OCI-LY1 (cell line): ENCODE measurements around the gene AGAP1.

Experiments
- EZH2 ChIP-seq: fragments of 200-600 bp; sonication (generic), shearing (Covaris generic); IDR thresholded peaks from 2 replicates; pipeline ENCODE4 v1.8.0; 2017; ENCODE audit warnings: borderline replicate concordance, mixed run types, mild to moderate bottlenecking, antibody characterized with exemption, low read length, moderate library complexity, mixed read lengths
- TF ChIP-seq, protein P1 (sequence below): fragments of 200-600 bp; sonication (generic), shearing (Covaris generic); IDR thresholded peaks from 2 replicates; pipeline ENCODE4 v1.5.1; 2017; ENCODE audit warnings: mild to moderate bottlenecking, antibody characterized with exemption, low read length, moderate library complexity, mixed read lengths

DNA sequence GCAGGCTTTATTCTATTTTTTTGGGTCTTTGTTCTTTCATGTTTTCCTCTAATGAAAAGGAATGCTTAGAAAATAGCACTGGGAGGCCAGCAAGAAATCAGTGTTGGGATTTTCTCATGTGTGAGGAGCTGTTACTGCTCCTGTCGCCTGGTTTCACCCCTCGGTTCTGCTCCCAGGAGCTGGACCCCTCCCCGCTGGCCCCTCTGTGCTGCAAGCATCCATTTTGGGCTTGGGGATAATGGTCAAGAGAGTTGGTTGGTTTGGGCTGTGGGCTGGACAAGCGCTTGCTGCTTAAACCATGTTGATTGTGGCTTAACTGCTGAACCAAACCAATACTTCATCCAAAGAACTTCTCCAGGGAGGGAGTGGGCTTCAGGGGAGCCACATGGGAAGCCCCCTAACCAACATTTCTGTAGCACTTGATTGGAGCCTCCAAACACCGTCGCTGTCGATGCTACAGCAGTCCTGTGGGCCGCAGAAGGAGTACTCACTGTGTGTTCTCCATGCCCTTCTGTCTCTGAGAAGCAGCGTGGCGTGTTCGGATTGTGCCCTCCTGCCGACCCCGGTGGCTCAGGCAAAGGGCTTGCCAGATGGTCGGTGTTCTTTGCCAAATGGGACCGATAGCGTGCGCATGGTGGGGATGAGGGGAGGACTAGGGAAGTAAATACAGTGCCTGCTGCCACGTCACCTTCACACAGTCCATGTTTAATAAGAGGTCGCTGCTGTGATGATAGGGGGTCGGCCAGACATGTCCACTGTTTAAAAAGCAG is 40.0 kb downstream of the AGAP1 start:
- no peak for TF ChIP-seq EZH2
- TF ChIP-seq, protein P1, sequence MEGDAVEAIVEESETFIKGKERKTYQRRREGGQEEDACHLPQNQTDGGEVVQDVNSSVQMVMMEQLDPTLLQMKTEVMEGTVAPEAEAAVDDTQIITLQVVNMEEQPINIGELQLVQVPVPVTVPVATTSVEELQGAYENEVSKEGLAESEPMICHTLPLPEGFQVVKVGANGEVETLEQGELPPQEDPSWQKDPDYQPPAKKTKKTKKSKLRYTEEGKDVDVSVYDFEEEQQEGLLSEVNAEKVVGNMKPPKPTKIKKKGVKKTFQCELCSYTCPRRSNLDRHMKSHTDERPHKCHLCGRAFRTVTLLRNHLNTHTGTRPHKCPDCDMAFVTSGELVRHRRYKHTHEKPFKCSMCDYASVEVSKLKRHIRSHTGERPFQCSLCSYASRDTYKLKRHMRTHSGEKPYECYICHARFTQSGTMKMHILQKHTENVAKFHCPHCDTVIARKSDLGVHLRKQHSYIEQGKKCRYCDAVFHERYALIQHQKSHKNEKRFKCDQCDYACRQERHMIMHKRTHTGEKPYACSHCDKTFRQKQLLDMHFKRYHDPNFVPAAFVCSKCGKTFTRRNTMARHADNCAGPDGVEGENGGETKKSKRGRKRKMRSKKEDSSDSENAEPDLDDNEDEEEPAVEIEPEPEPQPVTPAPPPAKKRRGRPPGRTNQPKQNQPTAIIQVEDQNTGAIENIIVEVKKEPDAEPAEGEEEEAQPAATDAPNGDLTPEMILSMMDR, result no peak
